Osteoblast (primary cell): ENCODE measurements around the gene RPA3. TPM values are rescaled to one million over a fixed set of nuclear protein-coding genes. Genes with fewer than 3 reads are reported as not detected.

Experiments used
- DNase-seq: peaks from one replicate; pipeline ENCODE4 v3.0.0; 2011; ENCODE audit warnings: low spot score, mixed read lengths; ENCODE audit not compliant: insufficient read length; ENCODE audit errors: missing footprints
- H2AFZ ChIP-seq: 2 replicates; pipeline ENCODE4 v1.6.0; 2011; ENCODE audit warnings: mild to moderate bottlenecking, low read length
- H3K27ac ChIP-seq: 2 replicates; pipeline ENCODE4 v1.5.1; 2011; ENCODE audit warnings: mild to moderate bottlenecking, low read depth, low read length, moderate library complexity
- H3K27me3 ChIP-seq: 2 replicates; pipeline ENCODE4 v1.6.0; 2012; ENCODE audit warnings: mild to moderate bottlenecking, control low read depth, inconsistent platforms, low read length, moderate library complexity; ENCODE audit not compliant: insufficient read depth
- H3K36me3 ChIP-seq: 2 replicates; pipeline ENCODE4 v1.5.1; 2011; ENCODE audit warnings: mild to moderate bottlenecking, low read length, control low read depth, moderate library complexity; ENCODE audit not compliant: insufficient read depth
- H3K4me1 ChIP-seq: 2 replicates; pipeline ENCODE4 v1.5.1; 2011; ENCODE audit warnings: mild to moderate bottlenecking, low read length, control low read depth, moderate library complexity; ENCODE audit not compliant: insufficient read depth
- H3K4me2 ChIP-seq: 2 replicates; pipeline ENCODE4 v1.6.0; 2011; ENCODE audit warnings: mild to moderate bottlenecking, low read length; ENCODE audit not compliant: insufficient read depth
- H3K4me3 ChIP-seq: fragments of 200-600 bp; sonication (generic); 3 replicates; pipeline ENCODE4 v1.5.1; 2012; ENCODE audit warnings: mild to moderate bottlenecking, low read length, inconsistent platforms; ENCODE audit not compliant: insufficient read depth
- H3K79me2 ChIP-seq: 2 replicates; pipeline ENCODE4 v1.6.0; 2012; ENCODE audit warnings: mild to moderate bottlenecking, low read length, control low read depth, inconsistent platforms; ENCODE audit not compliant: insufficient read depth
- H3K9me3 ChIP-seq: 2 replicates; pipeline ENCODE4 v1.5.1; 2011; ENCODE audit warnings: low read depth, low read length, control low read depth
- H4K20me1 ChIP-seq: 2 replicates; pipeline ENCODE4 v1.6.0; 2012; ENCODE audit warnings: mild to moderate bottlenecking, low read length, control low read depth; ENCODE audit not compliant: insufficient read depth
- total RNA-seq: library from RNA; depleted of rRNA; stranded (reverse); fragments of >200 nt; gene quantifications from 2 replicates; pipeline ENCODE4 v1.2.3, GENCODE V29; 2012
- TF ChIP-seq, protein P1 (sequence below): IDR thresholded peaks from 2 replicates; pipeline ENCODE4 v1.5.1; 2011; ENCODE audit warnings: mild to moderate bottlenecking, low read depth, low read length, moderate library complexity; ENCODE audit errors: extremely low read depth

RPA3 gene
- total RNA-seq, 1 donor, result 16.6 TPM

DNA sequence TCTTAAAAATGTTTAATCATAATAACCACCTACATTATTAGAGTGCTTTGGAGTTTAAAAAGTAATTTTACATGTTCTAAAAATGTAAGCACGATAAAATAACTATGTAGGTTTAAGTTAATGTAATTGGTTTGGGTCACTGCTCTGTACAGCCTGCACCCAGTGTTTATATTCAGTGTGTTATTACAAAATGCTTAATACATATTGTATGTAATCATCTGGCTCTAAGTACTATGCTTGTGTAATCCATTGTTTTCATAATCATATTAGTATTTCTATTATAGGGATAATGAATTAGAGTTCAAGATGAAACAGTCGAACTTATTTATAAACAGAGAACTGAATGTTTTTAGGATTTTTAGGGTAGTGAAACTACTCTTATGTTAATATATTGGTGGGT lies 13.1 kb downstream of the RPA3 start:
- no peaks in the 10 kb centered on the region for H3K79me2 ChIP-seq
- H3K27me3 ChIP-seq, result no peaks in the 10 kb centered on the region
- H3K36me3 ChIP-seq, result no peaks in the 10 kb centered on the region
- no peaks in the 10 kb centered on the region for H4K20me1 ChIP-seq
- no peak overlapping the region for H3K4me3 ChIP-seq
- no peak overlapping the region for H3K27ac ChIP-seq
- H3K4me1 ChIP-seq, result peaks cover 9% of the 10 kb centered on the region
- H3K9me3 ChIP-seq, result no peaks in the 10 kb centered on the region
- no peak overlapping the region for H3K4me2 ChIP-seq
- no peak for DNase-seq
- TF ChIP-seq, protein P1, sequence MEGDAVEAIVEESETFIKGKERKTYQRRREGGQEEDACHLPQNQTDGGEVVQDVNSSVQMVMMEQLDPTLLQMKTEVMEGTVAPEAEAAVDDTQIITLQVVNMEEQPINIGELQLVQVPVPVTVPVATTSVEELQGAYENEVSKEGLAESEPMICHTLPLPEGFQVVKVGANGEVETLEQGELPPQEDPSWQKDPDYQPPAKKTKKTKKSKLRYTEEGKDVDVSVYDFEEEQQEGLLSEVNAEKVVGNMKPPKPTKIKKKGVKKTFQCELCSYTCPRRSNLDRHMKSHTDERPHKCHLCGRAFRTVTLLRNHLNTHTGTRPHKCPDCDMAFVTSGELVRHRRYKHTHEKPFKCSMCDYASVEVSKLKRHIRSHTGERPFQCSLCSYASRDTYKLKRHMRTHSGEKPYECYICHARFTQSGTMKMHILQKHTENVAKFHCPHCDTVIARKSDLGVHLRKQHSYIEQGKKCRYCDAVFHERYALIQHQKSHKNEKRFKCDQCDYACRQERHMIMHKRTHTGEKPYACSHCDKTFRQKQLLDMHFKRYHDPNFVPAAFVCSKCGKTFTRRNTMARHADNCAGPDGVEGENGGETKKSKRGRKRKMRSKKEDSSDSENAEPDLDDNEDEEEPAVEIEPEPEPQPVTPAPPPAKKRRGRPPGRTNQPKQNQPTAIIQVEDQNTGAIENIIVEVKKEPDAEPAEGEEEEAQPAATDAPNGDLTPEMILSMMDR, result no peak
- no peak overlapping the region for H2AFZ ChIP-seq

DNA sequence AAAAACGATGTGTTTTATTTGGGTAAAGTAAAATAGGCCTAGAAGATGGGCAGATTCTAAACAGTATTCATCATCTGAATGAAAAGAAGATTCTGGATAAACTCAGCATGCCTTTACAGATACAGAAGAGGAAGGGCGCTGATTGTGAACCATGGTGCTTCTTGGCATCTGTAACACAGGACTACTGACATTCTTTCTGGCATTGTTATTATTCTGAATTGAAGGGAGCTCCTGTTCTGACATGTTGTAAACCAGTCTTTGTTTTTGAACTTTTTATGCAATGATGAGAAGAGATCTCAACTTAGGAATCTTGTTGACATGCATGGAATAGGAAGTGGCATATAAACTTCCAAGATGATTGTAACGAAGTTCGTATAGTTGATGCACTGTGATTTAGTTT lies 13.5 kb downstream of the RPA3 start:
- H3K9me3 ChIP-seq, result no peaks in the 10 kb centered on the region
- H4K20me1 ChIP-seq, result no peaks in the 10 kb centered on the region
- no peak overlapping the region for H3K4me3 ChIP-seq
- H3K4me2 ChIP-seq, result no peak overlapping the region
- no peaks in the 10 kb centered on the region for H3K79me2 ChIP-seq
- no peak overlapping the region for H2AFZ ChIP-seq
- H3K27ac ChIP-seq, result no peak overlapping the region
- no peak for DNase-seq
- peaks cover 9% of the 10 kb centered on the region for H3K4me1 ChIP-seq
- TF ChIP-seq, protein P1, result no peak
- no peaks in the 10 kb centered on the region for H3K36me3 ChIP-seq
- H3K27me3 ChIP-seq, result no peaks in the 10 kb centered on the region

DNA sequence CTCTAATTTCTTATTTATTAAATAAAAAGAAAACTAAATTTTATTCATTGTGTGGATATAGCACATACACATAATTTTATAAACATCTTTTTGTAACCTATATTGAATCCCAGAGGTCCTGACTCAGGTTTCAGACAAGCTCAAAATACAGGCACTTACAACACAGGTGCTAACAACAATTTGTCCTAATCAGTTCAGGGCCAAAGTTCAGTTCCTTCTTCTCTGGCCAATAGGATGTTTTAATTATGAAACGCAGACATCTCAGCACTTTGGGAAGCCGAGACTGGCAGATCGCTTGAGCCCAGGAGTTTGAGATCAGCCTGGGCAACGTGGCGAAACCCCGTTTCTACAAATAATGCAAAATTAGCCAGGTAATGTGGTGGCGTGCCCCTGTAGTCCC lies 15.0 kb downstream of the RPA3 start:
- Histone ChIP-seq H3K27ac (no peak overlapping the region), H4K20me1 (no peaks in the 10 kb centered on the region), H3K27me3 (no peaks in the 10 kb centered on the region), H3K79me2 (no peaks in the 10 kb centered on the region), H2AFZ (no peak overlapping the region), H3K4me1 (peaks cover 12% of the 10 kb centered on the region), H3K4me3 (no peak overlapping the region), H3K9me3 (no peaks in the 10 kb centered on the region), H3K36me3 (no peaks in the 10 kb centered on the region), H3K4me2 (no peak overlapping the region)
- TF ChIP-seq, protein P1, result no peak
- no peak for DNase-seq

DNA sequence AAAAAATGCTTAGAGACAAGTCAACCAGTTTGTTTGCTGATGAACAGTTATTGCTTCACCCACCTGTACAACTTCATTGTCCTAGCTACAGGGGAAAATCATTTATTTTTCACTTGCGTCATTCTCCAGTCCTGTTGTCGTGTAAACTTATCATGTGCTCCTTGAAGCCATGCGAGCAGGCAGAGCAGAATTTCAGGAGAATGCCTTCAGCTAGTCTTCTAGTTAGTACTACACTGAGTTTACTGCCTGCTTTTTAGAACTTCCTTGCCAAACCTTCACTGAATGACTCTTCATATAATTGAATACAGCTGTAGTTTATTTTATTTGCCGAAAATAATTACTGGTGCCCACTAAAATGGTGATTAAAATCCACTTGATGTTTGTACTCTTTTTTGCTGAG lies 15.6 kb downstream of the RPA3 start:
- TF ChIP-seq, protein P1, result no peak
- Histone ChIP-seq H3K27ac (no peak overlapping the region), H4K20me1 (no peaks in the 10 kb centered on the region), H3K36me3 (no peaks in the 10 kb centered on the region), H3K4me2 (no peak overlapping the region), H3K27me3 (no peaks in the 10 kb centered on the region), H3K79me2 (no peaks in the 10 kb centered on the region), H3K9me3 (no peaks in the 10 kb centered on the region), H2AFZ (no peak overlapping the region), H3K4me3 (no peak overlapping the region), H3K4me1 (peaks cover 10% of the 10 kb centered on the region)
- no peak for DNase-seq
